SIG-M5 (cell line): ENCODE measurements around the gene TMEM86A.

Source experiments
- DNase-seq: peaks from one replicate; lab custom pipeline; 2025; lab: John Stamatoyannopoulos, UW

TMEM86A gene

DNA sequence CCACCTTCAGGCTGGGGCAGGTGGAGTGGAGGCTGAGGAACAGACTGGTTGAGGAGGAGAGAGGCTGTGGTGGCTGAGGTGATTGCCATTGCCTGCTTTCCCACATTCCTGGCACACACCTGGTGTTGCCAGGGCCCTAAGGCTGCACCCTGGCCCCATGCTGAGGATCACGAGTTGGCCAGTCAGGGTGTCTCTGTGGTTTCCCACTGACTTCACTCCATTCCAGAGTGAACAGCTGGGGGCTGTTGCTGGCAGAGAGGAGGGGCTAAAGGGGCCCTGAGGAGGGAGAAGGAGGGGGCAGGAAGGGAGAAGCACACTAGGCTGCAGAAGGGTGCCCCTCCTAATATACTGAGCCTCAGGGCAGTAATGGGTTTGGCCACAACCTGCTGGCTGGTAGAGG lies 1.8 kb downstream of the TMEM86A start:
- DNase-seq: no peak

DNA sequence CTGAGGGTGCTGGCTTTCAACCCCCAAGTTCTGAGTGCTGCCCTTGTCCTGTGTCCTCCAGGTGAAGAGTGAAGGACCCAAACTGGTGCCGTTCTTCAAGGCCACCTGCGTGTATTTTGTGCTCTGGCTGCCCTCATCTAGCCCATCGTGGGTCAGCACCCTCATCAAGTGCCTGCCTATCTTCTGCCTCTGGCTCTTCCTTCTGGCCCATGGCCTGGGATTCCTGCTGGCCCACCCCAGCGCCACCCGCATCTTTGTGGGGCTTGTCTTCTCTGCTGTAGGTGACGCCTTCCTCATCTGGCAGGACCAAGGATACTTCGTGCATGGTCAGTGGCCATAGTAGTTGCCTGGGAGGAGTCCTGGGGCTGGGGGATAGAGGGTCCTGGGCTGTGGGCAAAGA lies 2.3 kb downstream of the TMEM86A start:
- no peak for DNase-seq

DNA sequence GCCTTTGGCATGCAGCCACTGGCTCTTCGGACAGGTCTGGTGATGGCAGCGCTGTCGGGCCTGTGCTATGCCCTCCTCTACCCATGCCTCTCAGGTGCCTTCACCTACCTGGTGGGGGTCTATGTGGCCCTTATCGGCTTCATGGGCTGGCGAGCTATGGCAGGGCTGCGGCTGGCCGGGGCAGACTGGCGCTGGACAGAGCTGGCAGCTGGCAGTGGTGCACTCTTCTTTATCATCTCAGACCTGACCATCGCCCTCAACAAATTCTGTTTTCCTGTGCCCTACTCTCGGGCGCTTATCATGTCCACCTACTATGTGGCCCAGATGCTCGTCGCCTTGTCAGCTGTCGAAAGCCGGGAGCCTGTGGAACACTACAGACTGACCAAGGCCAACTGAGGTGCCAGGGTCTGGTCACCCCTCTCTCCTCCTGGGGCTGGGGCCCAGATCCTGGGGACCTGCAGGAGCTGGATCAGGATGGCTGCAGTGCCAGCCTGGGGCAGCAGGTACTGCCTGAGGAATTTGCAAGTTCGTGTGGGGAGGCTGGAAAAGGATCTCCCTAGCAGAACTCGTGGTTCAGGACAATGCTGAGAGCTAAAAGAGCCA lies 3.1 kb downstream of the TMEM86A start:
- no peak for DNase-seq

DNA sequence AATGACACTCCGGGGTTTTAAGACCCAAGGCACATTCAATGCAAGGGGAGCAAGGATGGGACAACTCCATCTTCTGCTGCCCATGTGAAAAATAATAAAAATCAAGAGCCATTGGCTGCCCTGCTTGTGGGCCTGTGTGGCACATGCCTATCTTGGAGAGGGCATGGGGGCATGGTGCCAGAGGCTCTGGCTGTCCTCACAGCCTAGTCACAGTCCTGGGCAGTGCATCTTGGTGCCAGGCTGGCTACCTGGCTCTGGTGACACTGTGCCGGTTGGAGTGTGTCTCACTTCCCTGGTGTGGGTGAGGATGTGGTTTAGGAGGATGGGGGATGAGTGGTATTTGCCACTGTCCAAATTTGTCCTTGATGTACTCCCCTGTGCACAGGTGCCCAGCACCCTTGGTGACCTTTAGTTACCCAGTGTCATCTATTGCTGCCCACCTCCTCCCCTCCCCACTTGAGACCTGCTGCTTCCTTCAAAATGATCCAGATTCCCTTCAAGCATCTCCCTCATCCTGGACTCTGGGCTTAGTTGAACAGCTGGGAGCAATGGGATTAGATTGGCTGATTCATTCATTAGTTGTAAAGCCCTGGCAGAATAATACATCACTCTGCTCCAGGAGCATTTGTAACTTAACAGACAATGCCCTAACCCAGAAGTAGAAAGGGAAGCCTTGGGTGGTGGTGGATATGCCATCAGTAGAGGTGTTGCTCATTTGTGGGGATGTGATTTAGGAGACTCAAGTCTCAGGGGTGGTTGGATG lies 4.6 kb downstream of the TMEM86A start:
- no peak for DNase-seq

DNA sequence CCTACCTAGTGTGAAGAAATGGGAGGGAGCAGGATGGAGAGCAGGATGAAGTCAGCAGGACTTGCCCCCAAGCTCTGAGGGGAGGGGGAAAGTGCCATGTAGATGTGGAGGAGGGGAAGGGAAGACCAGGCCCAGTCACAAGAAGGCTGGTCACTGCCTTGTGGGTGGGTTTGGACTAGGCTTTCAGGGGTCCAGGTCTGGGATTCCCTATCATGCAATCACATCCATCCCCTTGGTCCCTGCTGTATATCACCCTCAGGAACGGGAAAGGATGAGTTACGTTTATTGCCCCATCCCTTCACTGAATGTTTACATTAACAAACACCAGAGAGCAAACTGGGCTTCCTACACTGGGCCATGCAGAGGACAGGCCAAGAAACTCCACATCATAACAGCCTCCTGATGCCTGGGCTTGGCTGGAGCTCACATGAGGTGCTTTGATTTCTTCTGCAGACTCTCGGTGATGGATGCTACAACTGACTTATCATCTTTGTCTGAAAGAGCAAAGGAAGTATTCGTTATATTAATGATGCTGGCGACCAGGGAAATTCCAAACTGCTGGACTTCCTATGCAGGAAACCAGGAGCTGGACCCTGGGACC lies 5.6 kb downstream of the TMEM86A start:
- DNase-seq: no peak

DNA sequence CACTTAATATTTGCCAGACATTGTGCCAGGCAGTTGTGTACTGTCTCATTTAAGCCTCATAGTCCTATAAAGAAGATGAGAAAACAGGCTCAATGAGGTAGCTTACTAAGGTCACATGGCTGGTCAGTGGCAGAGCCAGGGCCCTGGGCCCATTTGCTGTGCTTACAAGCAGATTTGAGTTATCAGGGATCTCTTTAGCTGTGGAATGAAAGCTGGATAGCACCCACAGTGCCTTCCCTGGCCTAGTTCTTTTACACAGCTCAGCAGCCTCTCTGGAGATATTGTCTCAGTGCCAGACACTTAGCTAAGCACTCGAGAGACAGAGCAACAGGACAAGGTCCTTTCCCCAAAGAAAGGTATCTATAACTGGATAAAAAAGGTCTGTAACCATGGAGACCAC lies 6.1 kb downstream of the TMEM86A start:
- DNase-seq: no peak

DNA sequence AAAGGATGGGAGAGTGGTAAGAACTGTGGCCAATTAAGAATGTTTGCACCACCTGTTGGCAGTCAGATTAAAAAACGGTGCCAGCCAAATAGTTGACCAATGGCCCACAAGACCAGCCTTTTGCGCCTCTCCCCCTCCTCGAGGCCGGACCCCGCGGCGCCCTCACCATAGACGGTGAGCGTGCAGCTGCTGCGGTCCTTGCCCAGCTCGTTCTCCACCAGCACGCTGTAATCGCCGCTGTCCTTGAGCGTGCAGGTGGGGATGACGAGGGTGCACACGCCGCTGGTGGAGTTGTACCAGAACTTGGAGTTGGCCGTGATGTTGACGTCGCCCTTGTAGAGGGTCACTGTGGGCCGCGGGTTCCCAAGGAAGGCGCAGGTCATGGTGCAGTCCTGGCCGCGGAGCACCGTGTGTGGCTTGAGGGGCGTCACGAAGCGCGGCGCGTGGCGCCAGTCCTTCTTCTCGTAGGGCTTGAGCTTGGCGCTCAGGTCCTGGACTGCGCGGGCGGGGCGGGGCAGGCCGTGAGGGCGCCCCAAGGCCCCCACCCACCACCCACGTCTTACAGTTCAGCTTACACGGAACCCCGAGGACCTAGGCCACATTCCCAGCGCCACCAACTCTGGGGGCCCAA lies 7.2 kb downstream of the TMEM86A start:
- no peak for DNase-seq

DNA sequence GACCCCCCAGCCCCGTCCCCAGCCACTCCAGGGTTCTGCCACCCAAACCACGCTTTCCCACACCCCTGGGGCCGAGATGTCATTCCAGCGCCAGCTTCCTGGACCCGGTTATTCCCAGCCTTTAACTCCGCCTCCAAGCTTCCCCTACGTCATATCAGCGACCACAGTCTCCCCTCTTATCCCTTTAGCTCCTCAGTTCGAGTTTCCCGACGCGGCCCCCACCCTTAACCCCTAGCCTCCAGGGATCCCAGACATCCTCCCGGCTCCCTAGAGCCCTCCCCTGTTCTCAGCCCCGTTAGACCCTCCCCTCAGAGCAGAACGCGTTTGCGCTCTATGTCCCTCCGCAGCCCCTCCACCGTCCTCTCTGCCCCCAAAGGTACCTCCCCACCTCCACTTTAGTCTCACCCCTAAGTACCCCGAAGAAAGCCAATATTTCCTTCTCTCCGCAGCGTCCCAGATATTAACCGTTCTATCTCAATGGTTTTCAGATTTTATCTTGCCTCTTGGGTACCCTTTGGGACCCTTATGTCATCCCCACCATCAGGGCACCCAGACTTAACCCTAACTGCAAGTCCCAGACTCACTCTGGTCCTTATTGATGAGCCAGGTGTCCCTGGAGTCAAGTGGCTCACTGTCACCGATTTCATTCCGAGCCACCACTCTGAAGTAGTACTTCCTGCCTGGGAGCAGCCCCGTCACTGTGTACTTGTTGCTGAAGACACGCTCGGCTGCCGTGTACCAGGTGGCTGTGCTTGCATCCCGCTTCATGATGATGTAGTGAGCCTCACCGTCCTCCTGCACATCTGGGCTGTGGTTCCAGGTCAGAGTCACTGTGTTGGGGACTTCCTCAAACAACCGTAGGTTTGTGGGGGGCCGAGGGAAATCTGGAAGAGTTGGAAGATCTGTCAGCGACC lies 8.0 kb downstream of the TMEM86A start:
- DNase-seq: no peak

DNA sequence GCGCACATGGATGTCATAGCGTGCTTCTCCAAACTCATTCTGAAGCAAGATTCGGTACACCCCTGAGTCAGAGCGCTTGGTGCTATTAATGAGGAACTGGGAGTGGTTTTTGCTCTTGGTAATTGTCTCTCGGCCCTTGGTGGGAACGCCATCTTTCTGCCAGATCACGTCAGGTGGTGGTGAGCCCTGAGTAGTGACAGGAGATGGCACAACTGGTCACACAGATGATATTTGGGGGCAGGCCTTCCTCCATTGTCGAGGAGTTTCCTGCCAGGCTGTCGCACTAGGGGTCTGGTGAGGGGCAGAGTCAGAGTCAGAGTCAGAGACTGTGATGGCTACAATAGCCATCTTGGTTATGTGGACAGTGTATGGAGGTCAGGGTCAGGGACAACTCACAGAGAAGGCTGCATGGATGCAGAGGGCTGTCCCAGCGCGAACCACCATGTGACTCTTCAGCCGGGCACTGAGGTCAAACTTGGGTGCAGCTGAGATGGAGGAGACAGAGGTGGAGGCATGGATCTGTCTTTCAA lies 9.3 kb downstream of the TMEM86A start:
- no peak for DNase-seq

DNA sequence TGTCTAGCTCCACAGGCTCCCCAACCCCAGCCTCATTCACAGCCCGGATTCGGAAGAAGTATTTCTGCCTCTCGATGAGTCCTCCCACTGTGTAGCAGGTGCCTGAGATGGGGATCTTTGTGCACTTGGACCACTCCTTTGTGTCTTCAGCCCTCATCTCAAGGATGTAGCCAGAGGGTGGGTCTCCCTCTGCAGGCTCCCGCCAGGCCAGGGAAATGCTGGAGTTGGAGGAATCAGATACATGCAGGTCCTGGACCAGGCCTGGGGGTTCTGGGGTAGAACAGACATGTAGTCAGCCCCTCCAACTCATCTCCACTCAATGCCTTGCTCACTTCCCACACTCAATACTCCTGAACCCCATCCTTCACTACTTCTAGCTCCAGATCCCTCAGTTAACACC lies 10.8 kb downstream of the TMEM86A start:
- DNase-seq: no peak

DNA sequence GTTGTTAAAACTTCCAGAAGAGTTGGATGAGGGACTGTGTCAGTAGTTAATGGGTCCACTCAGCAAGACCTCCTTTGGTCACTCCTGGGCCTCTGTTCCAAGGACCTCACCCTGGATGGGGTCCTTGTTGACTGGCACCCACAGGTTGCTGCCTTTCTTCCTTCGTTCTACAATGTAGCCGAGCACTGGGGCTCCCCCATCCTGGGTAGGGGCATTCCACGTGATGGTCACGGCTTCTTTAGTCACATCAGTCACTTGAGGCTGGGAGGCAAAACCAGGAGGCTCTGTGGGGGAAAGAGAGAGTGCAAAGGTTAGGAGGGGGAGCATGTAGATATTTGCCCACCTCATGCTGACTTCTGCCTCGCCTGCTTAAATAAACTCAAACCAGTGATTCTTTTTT lies 12.0 kb downstream of the TMEM86A start:
- no peak for DNase-seq

DNA sequence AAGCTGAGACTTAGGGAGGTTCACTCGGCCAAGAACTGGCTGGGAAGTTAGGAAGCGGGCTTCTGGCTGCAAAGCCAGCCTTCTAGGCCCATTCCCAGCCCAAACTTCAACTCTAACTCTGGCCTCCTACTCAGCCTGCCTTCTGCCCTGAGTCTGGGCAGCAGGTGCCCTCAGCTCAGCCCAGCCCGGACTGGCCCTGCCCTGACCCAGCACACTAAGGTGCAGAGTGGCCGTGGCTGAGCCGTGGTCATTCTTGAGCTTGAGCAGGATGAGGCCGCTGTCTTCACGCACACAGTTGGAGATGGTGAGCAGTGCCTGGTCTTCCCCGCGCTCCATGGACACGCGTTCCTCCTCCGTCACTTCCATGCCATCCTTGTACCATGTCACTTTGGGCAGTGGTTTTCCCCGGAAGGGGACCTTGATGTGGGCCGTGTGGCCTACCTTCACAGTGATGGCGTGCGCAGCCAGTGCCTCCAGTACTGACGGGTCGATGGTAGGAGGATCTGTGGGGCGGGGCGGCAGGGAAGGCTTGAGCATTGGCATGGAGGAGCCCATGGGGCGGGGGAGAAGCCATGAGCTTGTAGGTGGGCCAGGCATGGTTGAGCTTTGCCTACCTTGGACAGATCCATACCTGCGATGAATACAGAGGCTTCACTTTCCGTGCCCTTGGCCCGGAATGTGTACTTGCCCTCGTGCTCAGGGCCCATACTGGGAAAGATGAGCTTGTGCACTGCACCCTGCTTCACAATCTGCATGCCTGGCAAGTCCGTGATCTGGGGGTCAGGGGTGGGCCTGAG lies 15.3 kb downstream of the TMEM86A start:
- no peak for DNase-seq

DNA sequence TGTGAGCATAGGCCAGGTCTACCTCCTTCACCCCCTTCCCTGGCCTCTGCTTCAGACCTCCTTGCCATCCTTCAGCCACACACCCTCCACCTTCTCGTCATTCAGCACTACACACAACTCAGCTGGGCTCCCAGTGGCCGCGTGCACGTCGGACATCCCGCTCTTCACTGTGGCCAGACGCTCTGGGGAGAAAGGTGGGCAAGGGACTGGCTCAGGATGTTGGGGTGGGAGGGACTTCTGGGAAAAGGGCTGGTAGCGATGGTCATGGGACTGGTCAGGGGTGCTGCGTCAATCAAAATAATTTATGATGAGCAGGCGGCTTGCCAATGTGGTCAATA lies 15.8 kb downstream of the TMEM86A start:
- no peak for DNase-seq

DNA sequence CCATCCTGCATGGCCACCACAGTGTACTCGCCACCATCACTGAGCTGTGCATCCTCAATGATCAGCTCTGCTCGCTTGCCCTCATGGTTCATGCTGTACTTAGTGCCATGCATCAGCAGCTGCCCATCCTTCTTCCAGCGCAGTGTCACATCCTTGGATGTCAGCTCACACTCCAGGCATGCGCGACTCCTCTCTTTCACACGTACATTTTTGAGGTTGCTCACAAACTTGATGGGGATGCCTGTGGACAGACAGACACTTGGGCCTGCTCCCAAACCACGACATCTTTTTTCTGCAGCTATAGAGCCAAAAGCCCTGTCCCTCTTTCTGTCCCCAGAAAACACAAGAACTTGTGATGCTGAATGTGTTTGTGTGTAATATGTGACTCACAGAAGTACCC lies 16.9 kb downstream of the TMEM86A start:
- DNase-seq: no peak

DNA sequence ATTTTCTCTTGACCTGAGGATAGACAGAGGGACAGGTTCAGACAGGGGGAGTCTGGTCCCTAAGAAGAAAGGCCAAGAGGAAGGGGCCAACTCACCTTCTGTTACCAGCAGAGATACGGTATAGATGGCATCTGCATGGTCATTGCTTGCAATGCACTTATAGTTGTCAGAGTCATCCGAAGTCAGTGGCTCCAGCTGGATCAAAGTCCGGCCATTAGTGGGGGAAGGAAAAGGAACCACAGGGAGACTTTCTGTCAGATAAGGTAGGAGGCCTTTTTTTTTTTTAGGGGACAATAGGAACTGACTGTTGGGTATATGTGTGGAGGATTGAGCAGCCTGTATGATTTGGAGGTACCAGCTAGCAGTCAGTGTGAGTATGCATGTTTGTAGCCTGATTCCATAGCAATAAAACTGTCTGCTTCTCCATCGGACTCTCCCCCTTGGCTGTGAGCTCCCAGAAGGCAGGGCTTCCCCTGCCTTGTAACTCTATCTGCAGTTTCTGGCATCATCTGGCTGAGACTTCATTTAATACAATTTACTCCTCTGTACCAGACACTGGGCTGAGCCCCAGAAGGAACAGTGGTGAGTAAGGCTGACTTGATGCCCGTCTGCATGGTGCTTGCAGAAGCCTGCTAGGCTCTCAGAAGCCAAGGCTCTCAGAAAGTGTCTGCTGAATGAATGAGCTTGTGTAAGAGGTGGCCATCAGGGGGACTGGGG lies 21.7 kb downstream of the TMEM86A start:
- DNase-seq: no peak

DNA sequence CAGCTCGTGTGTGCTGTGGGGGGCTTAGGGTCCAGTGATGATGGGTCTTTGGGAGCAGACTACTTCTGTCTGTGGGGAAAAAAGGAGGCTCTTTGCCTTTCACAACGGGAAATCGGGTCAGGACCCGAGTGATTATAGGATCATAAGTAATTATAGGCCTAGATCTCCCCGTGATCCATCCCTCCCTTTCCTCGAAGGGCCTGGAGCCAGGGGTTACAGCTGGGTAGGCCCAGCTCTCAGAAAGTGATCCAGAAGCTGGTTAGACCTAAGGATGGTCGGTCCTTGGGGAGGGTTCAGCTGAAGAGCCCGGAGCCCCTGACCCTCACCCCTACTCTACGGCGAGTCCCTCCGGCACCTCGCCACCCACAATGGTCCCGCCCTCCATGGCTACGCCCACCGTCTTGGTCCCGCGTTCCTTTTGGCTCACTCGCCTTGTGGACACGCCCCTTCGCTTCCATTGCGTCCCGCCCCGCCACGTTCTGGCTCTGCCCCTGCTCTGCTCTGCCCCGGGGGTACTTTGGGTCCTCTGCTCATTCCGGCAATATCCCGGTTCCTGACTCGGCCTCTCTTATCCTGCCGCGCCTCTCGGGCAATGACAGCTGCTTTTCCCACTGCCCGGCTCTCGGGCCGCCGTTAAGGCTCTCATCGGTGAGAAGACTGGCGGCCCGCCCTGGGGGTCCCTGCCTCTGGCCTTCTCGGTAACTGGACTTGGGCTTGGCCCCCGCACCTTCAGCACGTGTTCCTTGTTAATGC lies 22.4 kb downstream of the TMEM86A start:
- DNase-seq: no peak

DNA sequence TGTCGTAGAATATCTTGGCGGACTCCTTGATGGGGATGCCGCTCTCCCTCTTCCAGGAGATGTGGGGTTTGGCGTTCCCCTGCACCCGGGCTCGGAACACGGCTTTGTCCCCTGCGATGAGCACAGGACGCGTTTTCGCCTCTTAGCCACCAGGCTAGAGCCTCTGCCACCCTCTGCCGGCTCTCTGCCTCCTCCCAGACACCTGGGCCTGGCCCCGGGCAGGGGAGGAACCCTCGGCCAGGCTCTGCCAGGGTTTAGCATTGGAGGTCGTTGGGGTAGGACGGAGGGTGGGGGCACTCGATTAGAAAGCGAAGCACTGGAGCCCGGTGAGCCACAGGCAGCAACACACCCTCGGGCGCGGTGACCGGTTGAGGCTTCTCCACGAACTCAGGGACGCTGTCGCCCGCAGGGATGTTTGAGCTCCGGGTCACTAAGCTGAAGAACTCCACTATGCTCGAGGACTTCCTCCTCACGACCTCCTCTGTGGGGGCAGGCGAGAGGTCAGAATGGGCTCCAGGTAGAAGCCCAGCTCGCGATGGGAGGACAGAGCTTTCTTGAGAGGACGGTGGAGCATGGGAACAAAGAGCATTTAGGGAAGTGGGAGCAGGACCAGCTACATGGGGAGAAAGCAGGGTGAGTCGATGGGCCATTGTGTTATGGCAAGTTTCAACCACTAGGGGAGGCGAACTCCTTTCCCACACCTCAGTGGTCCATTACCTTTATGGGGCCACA lies 23.1 kb downstream of the TMEM86A start:
- no peak for DNase-seq

DNA sequence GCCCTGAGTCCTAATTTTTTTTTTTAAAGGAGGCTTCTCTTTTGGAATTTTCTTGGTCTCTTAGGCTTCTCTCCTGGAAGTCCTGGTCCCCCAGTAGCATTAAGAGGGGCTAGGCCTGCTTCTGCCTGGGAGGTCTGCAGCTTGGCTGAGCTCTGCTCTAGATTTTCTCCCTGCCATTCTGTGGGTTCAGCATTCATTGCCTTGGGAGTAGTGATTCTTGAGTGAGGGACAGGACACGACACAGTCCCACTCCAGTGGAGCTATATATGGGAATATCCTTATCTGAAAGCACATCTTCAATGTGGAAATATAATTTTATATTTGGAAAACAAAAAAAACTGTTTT lies 23.7 kb downstream of the TMEM86A start:
- DNase-seq: no peak

DNA sequence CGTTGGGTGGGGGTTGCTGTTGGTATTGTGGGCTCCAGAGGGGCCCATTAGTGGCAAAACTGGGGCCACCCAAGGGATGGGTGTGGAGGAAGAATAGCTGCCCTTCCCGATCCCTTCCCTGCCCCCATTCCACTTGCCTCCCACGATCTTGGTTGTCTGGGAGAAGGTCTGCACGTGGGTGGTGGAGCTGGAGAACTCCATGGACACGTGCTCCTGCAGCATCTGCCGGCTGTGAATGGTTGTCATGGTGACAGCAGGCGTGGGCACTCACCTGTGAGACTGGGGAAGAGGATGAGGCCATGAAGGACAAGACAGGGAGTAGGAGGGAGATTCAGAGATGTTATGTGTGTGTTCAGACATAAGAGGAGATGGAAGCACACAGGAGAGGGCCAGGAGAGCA lies 25.4 kb downstream of the TMEM86A start:
- DNase-seq: no peak
